Measurements from ENCODE around the gene PACRG.

The PACRG gene

GRCh38 chr6:163132050-163132750 is 404.4 kb downstream of the PACRG start:
- no peak for DNase-seq (ENCODE audit: low spot score)
- ChIA-PET POLR2A (ENCODE audit: low non-redundant PET) (no interaction called here), CTCF (interaction anchor here (0.9 kb wide), 1 partner anchor 10 kb away, joined by 3 read pairs; no protein-coding TSS in a partner anchor)
- H3K27ac ChIP-seq = no peak overlapping the region
- TF ChIP-seq, protein P1, sequence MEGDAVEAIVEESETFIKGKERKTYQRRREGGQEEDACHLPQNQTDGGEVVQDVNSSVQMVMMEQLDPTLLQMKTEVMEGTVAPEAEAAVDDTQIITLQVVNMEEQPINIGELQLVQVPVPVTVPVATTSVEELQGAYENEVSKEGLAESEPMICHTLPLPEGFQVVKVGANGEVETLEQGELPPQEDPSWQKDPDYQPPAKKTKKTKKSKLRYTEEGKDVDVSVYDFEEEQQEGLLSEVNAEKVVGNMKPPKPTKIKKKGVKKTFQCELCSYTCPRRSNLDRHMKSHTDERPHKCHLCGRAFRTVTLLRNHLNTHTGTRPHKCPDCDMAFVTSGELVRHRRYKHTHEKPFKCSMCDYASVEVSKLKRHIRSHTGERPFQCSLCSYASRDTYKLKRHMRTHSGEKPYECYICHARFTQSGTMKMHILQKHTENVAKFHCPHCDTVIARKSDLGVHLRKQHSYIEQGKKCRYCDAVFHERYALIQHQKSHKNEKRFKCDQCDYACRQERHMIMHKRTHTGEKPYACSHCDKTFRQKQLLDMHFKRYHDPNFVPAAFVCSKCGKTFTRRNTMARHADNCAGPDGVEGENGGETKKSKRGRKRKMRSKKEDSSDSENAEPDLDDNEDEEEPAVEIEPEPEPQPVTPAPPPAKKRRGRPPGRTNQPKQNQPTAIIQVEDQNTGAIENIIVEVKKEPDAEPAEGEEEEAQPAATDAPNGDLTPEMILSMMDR (conservative IDR thresholded peaks at IDR 0.05; ENCODE audit: low read depth) = no peak

- no peak overlapping the region for H3K27ac ChIP-seq
- no peak for DNase-seq (ENCODE audit: low spot score)
- CTCF ChIA-PET = no interaction called here
- POLR2A ChIA-PET (ENCODE audit: low non-redundant PET) = no interaction called here
- TF ChIP-seq, protein P1 (conservative IDR thresholded peaks at IDR 0.05; ENCODE audit: low read depth) = no peak
Observed at GRCh38 chr6:163133017-163133416, 405.2 kb downstream of the PACRG start.

GRCh38 chr6:163133691-163134090 is 405.9 kb downstream of the PACRG start:
- ChIA-PET CTCF (interaction anchor here (0.6 kb wide), 1 partner anchor 1044 kb away, joined by 5 read pairs; no protein-coding TSS in a partner anchor), POLR2A (ENCODE audit: low non-redundant PET) (no interaction called here)
- TF ChIP-seq, protein P1 (conservative IDR thresholded peaks at IDR 0.05; ENCODE audit: low read depth) = no peak
- no peak overlapping the region for H3K27ac ChIP-seq
- no peak for DNase-seq (ENCODE audit: low spot score)

GRCh38 chr6:163136681-163137397 is 409.1 kb downstream of the PACRG start:
- no peak overlapping the region for H3K27ac ChIP-seq
- ChIA-PET CTCF (no interaction called here), POLR2A (ENCODE audit: low non-redundant PET) (no interaction called here)
- DNase-seq (ENCODE audit: low spot score) = no peak
- TF ChIP-seq, protein P1 (conservative IDR thresholded peaks at IDR 0.05; ENCODE audit: low read depth) = no peak

- H3K27ac ChIP-seq = no peak overlapping the region
- TF ChIP-seq, protein P1 (conservative IDR thresholded peaks at IDR 0.05; ENCODE audit: low read depth) = no peak
- no peak for DNase-seq (ENCODE audit: low spot score)
- POLR2A ChIA-PET (ENCODE audit: low non-redundant PET) = no interaction called here
- CTCF ChIA-PET = interaction anchor here (0.5 kb wide), 1 partner anchor 232 kb away, joined by 5 read pairs; no protein-coding TSS in a partner anchor
Observed at GRCh38 chr6:163137398-163137881, 409.7 kb downstream of the PACRG start.

DNA sequence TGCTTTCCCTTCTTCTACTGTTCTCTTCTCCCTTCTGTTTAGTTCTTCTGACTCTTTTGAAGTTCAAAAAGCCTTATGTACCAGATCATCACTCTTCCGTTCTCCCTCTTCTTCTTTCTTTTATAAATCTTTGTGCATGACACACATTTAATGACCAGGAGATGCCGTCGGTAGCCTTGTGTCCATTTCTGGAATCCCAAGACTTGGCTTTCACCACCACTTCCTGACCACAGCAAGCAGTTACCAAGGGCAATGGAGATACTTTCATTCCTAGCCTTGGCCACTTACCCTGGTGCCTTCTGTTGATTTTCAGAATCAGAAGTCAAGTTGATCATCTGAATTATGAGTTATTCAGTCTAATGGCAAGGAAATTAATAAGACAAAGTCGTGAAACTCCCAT is 418.3 kb downstream of the PACRG start:
- ChIA-PET CTCF (no interaction called here), POLR2A (ENCODE audit: low non-redundant PET) (no interaction called here)
- no peak overlapping the region for H3K27ac ChIP-seq
- TF ChIP-seq, protein P1 (conservative IDR thresholded peaks at IDR 0.05; ENCODE audit: low read depth) = no peak
- DNase-seq (ENCODE audit: low spot score) = no peak

All from RWPE1 (cell line).